Ectodermal cell (in vitro differentiated cells): ENCODE data around the gene GLT1D1.

Experiments used
- H3K27ac ChIP-seq: 2 replicates; pipeline ENCODE4 v1.7.0; 2013; ENCODE audit warnings: mild to moderate bottlenecking, low read depth, low read length; ENCODE audit not compliant: insufficient read depth, poor library complexity, severe bottlenecking
- H3K27me3 ChIP-seq: 2 replicates; pipeline ENCODE4 v1.7.0; 2013; ENCODE audit warnings: mild to moderate bottlenecking, low read length; ENCODE audit not compliant: insufficient read depth, control insufficient read depth, poor library complexity, severe bottlenecking
- H3K36me3 ChIP-seq: one replicate; pipeline ENCODE4 v1.7.0; 2013; ENCODE audit warnings: low read length; ENCODE audit not compliant: control insufficient read depth, insufficient read depth
- H3K4me1 ChIP-seq: one replicate; pipeline ENCODE4 v1.7.0; 2013; ENCODE audit warnings: low read length; ENCODE audit not compliant: control insufficient read depth, insufficient read depth
- H3K4me3 ChIP-seq: 2 replicates; pipeline ENCODE4 v1.7.0; 2013; ENCODE audit warnings: low read depth, low read length, control low read depth; ENCODE audit not compliant: insufficient read depth
- H3K9me3 ChIP-seq: 2 replicates; pipeline ENCODE4 v1.7.0; 2013; ENCODE audit warnings: mild to moderate bottlenecking, low read length, moderate library complexity; ENCODE audit not compliant: control insufficient read depth
- WGBS, 2 experiments: methylation state at CpG; one replicate each; pipeline ENCODE4 v1.1.7; 2013; ENCODE audit warnings: missing lambda C conversion rate in 2 of 2; 5-methylcytosine and 5-hydroxymethylcytosine counted together

GLT1D1 gene

GRCh38 chr12:128872303-128872702, 19.0 kb downstream of the GLT1D1 start:
- no peak overlapping the region for H3K4me3 ChIP-seq
- H3K36me3 ChIP-seq = no peaks in the 10 kb centered on the region
- H3K4me1 ChIP-seq = no peaks in the 10 kb centered on the region
- no peaks in the 10 kb centered on the region for H3K27me3 ChIP-seq
- H3K9me3 ChIP-seq = peaks cover 6% of the 10 kb centered on the region
- H3K27ac ChIP-seq = no peak overlapping the region
- 93% methylated on average over 5 of the region's 5 CpGs for WGBS, 2 experiments

GRCh38 chr12:128876559-128876958, 23.3 kb downstream of the GLT1D1 start:
- H3K4me1 ChIP-seq = no peaks in the 10 kb centered on the region
- peaks cover 6% of the 10 kb centered on the region for H3K9me3 ChIP-seq
- H3K4me3 ChIP-seq = no peak overlapping the region
- H3K27me3 ChIP-seq = no peaks in the 10 kb centered on the region
- H3K27ac ChIP-seq = no peak overlapping the region
- H3K36me3 ChIP-seq = no peaks in the 10 kb centered on the region
- WGBS, 2 experiments = 83 to 89% methylated on average over 1 to 2 of the region's 2 CpGs

GRCh38 chr12:128879898-128880764, 26.9 kb downstream of the GLT1D1 start:
- H3K4me1 ChIP-seq = no peaks in the 10 kb centered on the region
- H3K27me3 ChIP-seq = no peaks in the 10 kb centered on the region
- no peaks in the 10 kb centered on the region for H3K36me3 ChIP-seq
- 86 to 98% methylated on average over 3 to 4 of the region's 4 CpGs for WGBS, 2 experiments
- no peak overlapping the region for H3K4me3 ChIP-seq
- peaks cover 6% of the 10 kb centered on the region for H3K9me3 ChIP-seq
- H3K27ac ChIP-seq = no peak overlapping the region

- H3K9me3 ChIP-seq = no peaks in the 10 kb centered on the region
- H3K27me3 ChIP-seq = no peaks in the 10 kb centered on the region
- H3K4me3 ChIP-seq = no peak overlapping the region
- WGBS, 2 experiments = 85 to 88% methylated on average over 6 of the region's 6 CpGs
- H3K36me3 ChIP-seq = no peaks in the 10 kb centered on the region
- no peaks in the 10 kb centered on the region for H3K4me1 ChIP-seq
- H3K27ac ChIP-seq = no peak overlapping the region
These were observed 38.6 kb downstream of the GLT1D1 start for GRCh38 chr12:128891856-128892255.

GRCh38 chr12:128903236-128903635, 50.0 kb downstream of the GLT1D1 start:
- H3K27me3 ChIP-seq = no peaks in the 10 kb centered on the region
- H3K4me3 ChIP-seq = no peak overlapping the region
- H3K27ac ChIP-seq = no peak overlapping the region
- no peaks in the 10 kb centered on the region for H3K4me1 ChIP-seq
- H3K9me3 ChIP-seq = no peaks in the 10 kb centered on the region
- WGBS, 2 experiments = 58 to 67% methylated on average over 7 of the region's 7 CpGs
- H3K36me3 ChIP-seq = no peaks in the 10 kb centered on the region

GRCh38 chr12:128905003-128905544, 51.8 kb downstream of the GLT1D1 start:
- H3K4me1 ChIP-seq = no peaks in the 10 kb centered on the region
- H3K4me3 ChIP-seq = no peak overlapping the region
- 95 to 97% methylated on average over 13 of the region's 13 CpGs for WGBS, 2 experiments
- H3K27ac ChIP-seq = no peak overlapping the region
- H3K36me3 ChIP-seq = no peaks in the 10 kb centered on the region
- no peaks in the 10 kb centered on the region for H3K27me3 ChIP-seq
- no peaks in the 10 kb centered on the region for H3K9me3 ChIP-seq

GRCh38 chr12:128906485-128907137, 53.3 kb downstream of the GLT1D1 start:
- 94% methylated on average over 4 of the region's 4 CpGs for WGBS, 2 experiments
- H3K27ac ChIP-seq = no peak overlapping the region

GRCh38 chr12:128908254-128908653, 55.0 kb downstream of the GLT1D1 start:
- H3K9me3 ChIP-seq = no peaks in the 10 kb centered on the region
- no peaks in the 10 kb centered on the region for H3K27me3 ChIP-seq
- no peak overlapping the region for H3K27ac ChIP-seq
- H3K4me1 ChIP-seq = no peaks in the 10 kb centered on the region
- 92 to 96% methylated on average over 4 of the region's 4 CpGs for WGBS, 2 experiments
- H3K4me3 ChIP-seq = no peak overlapping the region
- H3K36me3 ChIP-seq = no peaks in the 10 kb centered on the region

More at GRCh38 chr12:128906485-128907137, 53.3 kb downstream of the GLT1D1 start:
- H3K4me3 ChIP-seq = no peak overlapping the region
- no peaks in the 10 kb centered on the region for H3K9me3 ChIP-seq
- no peaks in the 10 kb centered on the region for H3K27me3 ChIP-seq
- no peaks in the 10 kb centered on the region for H3K36me3 ChIP-seq
- no peaks in the 10 kb centered on the region for H3K4me1 ChIP-seq

GRCh38 chr12:128909653-128910052, 56.4 kb downstream of the GLT1D1 start:
- H3K4me3 ChIP-seq = no peak overlapping the region
- WGBS, 2 experiments = 88 to 100% methylated on average over 1 of the region's 1 CpG
- no peaks in the 10 kb centered on the region for H3K4me1 ChIP-seq
- no peak overlapping the region for H3K27ac ChIP-seq
- no peaks in the 10 kb centered on the region for H3K9me3 ChIP-seq
- no peaks in the 10 kb centered on the region for H3K27me3 ChIP-seq
- no peaks in the 10 kb centered on the region for H3K36me3 ChIP-seq

- Histone ChIP-seq H3K4me1 (no peaks in the 10 kb centered on the region), H3K27ac (no peak overlapping the region), H3K27me3 (no peaks in the 10 kb centered on the region), H3K36me3 (no peaks in the 10 kb centered on the region), H3K9me3 (no peaks in the 10 kb centered on the region), H3K4me3 (no peak overlapping the region)
- WGBS, 2 experiments = 86% methylated on average over 9 to 10 of the region's 10 CpGs
These were observed 57.4 kb downstream of the GLT1D1 start for GRCh38 chr12:128910629-128911028.
